Mesodermal cell (in vitro differentiated cells): ENCODE measurements around the gene PAK1IP1.
"Not testable (repeated sequence)": the region's sequence is repeated elsewhere in the genome, so short reads cannot be mapped to it uniquely, and the experiment has no call there.

Experiments
- H3K27ac ChIP-seq: 2 replicates; pipeline ENCODE4 v1.7.0; 2013; ENCODE audit warnings: mild to moderate bottlenecking, low read depth, low read length, moderate library complexity; ENCODE audit not compliant: severe bottlenecking
- H3K36me3 ChIP-seq: 2 replicates; pipeline ENCODE4 v1.7.1; 2013; ENCODE audit warnings: mild to moderate bottlenecking, low read length, moderate library complexity; ENCODE audit not compliant: control insufficient read depth, insufficient read depth
- H3K4me1 ChIP-seq: one replicate; pipeline ENCODE4 v1.7.1; 2013; ENCODE audit warnings: mild to moderate bottlenecking, low read length; ENCODE audit not compliant: insufficient read depth, control insufficient read depth, poor library complexity, severe bottlenecking
- H3K4me3 ChIP-seq: 2 replicates; pipeline ENCODE4 v1.7.0; 2013; ENCODE audit warnings: low read length, control low read depth, mild to moderate bottlenecking; ENCODE audit not compliant: insufficient read depth, poor library complexity, severe bottlenecking; ENCODE audit errors: extremely low read depth
- H3K9me3 ChIP-seq: 2 replicates; pipeline ENCODE4 v1.7.1; 2013; ENCODE audit warnings: mild to moderate bottlenecking, low read length, moderate library complexity; ENCODE audit not compliant: control insufficient read depth
- WGBS, 2 experiments: methylation state at CpG; one replicate each; pipeline ENCODE4 v1.1.5; 2013; ENCODE audit warnings: missing lambda C conversion rate in 2 of 2; ENCODE audit not compliant: insufficient coverage in 2 of 2; 5-methylcytosine and 5-hydroxymethylcytosine counted together

The PAK1IP1 gene

GRCh38 chr6:10695086-10695657, 400 bp downstream of the PAK1IP1 start:
- Histone ChIP-seq H3K4me3 (peak overlapping the region; percentile 95), H3K9me3 (no peaks in the 10 kb centered on the region), H3K36me3 (peaks cover 40% of the 10 kb centered on the region), H3K4me1 (no peaks in the 10 kb centered on the region), H3K27ac (peak overlapping the region; percentile 97)
- 0 to 3% methylated on average over 13 of the region's 17 CpGs for WGBS, 2 experiments

- Histone ChIP-seq H3K36me3 (peaks cover 51% of the 10 kb centered on the region), H3K27ac (no peak overlapping the region), H3K4me1 (no peaks in the 10 kb centered on the region), H3K4me3 (no peak overlapping the region), H3K9me3 (no peaks in the 10 kb centered on the region)
- WGBS, 2 experiments, result 88 to 96% methylated on average over 3 of the region's 4 CpGs
Measured at GRCh38 chr6:10696655-10697054, 1.9 kb downstream of the PAK1IP1 start.

- Histone ChIP-seq H3K4me3 (no peak overlapping the region), H3K4me1 (no peaks in the 10 kb centered on the region), H3K36me3 (peaks cover 8% of the 10 kb centered on the region), H3K9me3 (peaks cover 13% of the 10 kb centered on the region), H3K27ac (no peak overlapping the region)
- 93% methylated on average over 7 to 8 of the region's 8 CpGs for WGBS, 2 experiments
Measured at GRCh38 chr6:10713962-10714361, 19.2 kb downstream of the PAK1IP1 start.

- Histone ChIP-seq H3K4me1 (peaks cover 10% of the 10 kb centered on the region), H3K36me3 (peaks cover 3% of the 10 kb centered on the region), H3K27ac (no peak overlapping the region), H3K4me3 (no peak overlapping the region), H3K9me3 (peaks cover 13% of the 10 kb centered on the region)
- 89 to 97% methylated on average over 7 of the region's 8 CpGs for WGBS, 2 experiments
Measured at GRCh38 chr6:10719296-10719963, 24.7 kb downstream of the PAK1IP1 start.

- H3K4me1 ChIP-seq, result peaks cover 10% of the 10 kb centered on the region
- H3K36me3 ChIP-seq, result peaks cover 8% of the 10 kb centered on the region
- no peak overlapping the region for H3K27ac ChIP-seq
- no peak overlapping the region for H3K4me3 ChIP-seq
- H3K9me3 ChIP-seq, result peaks cover 13% of the 10 kb centered on the region
- 89 to 96% methylated on average over 15 to 17 of the region's 21 CpGs for WGBS, 2 experiments
Measured at GRCh38 chr6:10719964-10720264, 25.1 kb downstream of the PAK1IP1 start.

GRCh38 chr6:10720265-10720959, 25.6 kb downstream of the PAK1IP1 start:
- Histone ChIP-seq H3K27ac (no peak overlapping the region), H3K4me3 (no peak overlapping the region), H3K9me3 (peaks cover 13% of the 10 kb centered on the region), H3K4me1 (peaks cover 13% of the 10 kb centered on the region), H3K36me3 (peaks cover 12% of the 10 kb centered on the region)
- WGBS, 2 experiments, result 94 to 99% methylated on average over 38 to 46 of the region's 49 CpGs

GRCh38 chr6:10720960-10721849, 26.4 kb downstream of the PAK1IP1 start:
- peaks cover 13% of the 10 kb centered on the region for H3K9me3 ChIP-seq
- peaks cover 16% of the 10 kb centered on the region for H3K4me1 ChIP-seq
- WGBS, 2 experiments, result 96 to 98% methylated on average over 8 to 11 of the region's 17 CpGs
- peak overlapping the region; percentile 36 for H3K27ac ChIP-seq
- peaks cover 20% of the 10 kb centered on the region for H3K36me3 ChIP-seq
- H3K4me3 ChIP-seq, result not testable (repeated sequence)

- Histone ChIP-seq H3K27ac (peak overlapping the region; percentile 91), H3K4me1 (peaks cover 16% of the 10 kb centered on the region), H3K9me3 (peaks cover 13% of the 10 kb centered on the region), H3K4me3 (peak overlapping the region; percentile 82), H3K36me3 (peaks cover 25% of the 10 kb centered on the region)
- 92 to 96% methylated on average over 6 to 7 of the region's 11 CpGs for WGBS, 2 experiments
Measured at GRCh38 chr6:10721850-10722569, 27.2 kb downstream of the PAK1IP1 start.

GRCh38 chr6:10722570-10722819, 27.7 kb downstream of the PAK1IP1 start:
- Histone ChIP-seq H3K9me3 (peaks cover 12% of the 10 kb centered on the region), H3K36me3 (peaks cover 28% of the 10 kb centered on the region), H3K27ac (peak overlapping the region; percentile 91), H3K4me3 (peak overlapping the region; percentile 82), H3K4me1 (peaks cover 16% of the 10 kb centered on the region)
- WGBS, 2 experiments, result 19 to 21% methylated on average over 6 of the region's 6 CpGs

- H3K36me3 ChIP-seq, result peaks cover 33% of the 10 kb centered on the region
- H3K27ac ChIP-seq, result peak within 1 kb of the TSS; percentile 91
- peaks cover 7% of the 10 kb centered on the region for H3K9me3 ChIP-seq
- 0% methylated on average over 33 to 39 of the region's 55 CpGs for WGBS, 2 experiments
- H3K4me1 ChIP-seq, result peaks cover 16% of the 10 kb centered on the region
- peak within 1 kb of the TSS; percentile 82 for H3K4me3 ChIP-seq
Measured at GRCh38 chr6:10722820-10723566, 28.2 kb downstream of the PAK1IP1 start, which contains the start of gene TMEM14C. TMEM14C (plus strand) TSS chr6:10723070; CDS start chr6:10724614, 1,544 bp downstream.
